Uterus (tissue), 2 donors: ENCODE results near the gene TRIM34.

Experiments
- POLR2A ChIP-seq, 2 donors: fragments of 450-650 bp; IDR thresholded peaks; one replicate each; pipeline ENCODE4 v1.6.1; 2016; ENCODE audit warnings: antibody characterized with exemption in 2 of 2, mild to moderate bottlenecking in 1 of 2, moderate library complexity in 1 of 2
- TF ChIP-seq, protein P1 (sequence below), 4 experiments: fragments of 200-600 bp in 2 of 4; fragments of 450-650 bp in 2 of 4; sonication (generic) in 2 of 4; IDR thresholded peaks; one replicate each; pipeline ENCODE4 v1.5.1; 2016 to 2019; ENCODE audit warnings: antibody characterized with exemption in 4 of 4, mild to moderate bottlenecking in 2 of 4, moderate library complexity in 1 of 4

GRCh38 chr11:5626196-5626595 lies 1.4 kb downstream of the TRIM34 start:
- TF ChIP-seq, protein P1, sequence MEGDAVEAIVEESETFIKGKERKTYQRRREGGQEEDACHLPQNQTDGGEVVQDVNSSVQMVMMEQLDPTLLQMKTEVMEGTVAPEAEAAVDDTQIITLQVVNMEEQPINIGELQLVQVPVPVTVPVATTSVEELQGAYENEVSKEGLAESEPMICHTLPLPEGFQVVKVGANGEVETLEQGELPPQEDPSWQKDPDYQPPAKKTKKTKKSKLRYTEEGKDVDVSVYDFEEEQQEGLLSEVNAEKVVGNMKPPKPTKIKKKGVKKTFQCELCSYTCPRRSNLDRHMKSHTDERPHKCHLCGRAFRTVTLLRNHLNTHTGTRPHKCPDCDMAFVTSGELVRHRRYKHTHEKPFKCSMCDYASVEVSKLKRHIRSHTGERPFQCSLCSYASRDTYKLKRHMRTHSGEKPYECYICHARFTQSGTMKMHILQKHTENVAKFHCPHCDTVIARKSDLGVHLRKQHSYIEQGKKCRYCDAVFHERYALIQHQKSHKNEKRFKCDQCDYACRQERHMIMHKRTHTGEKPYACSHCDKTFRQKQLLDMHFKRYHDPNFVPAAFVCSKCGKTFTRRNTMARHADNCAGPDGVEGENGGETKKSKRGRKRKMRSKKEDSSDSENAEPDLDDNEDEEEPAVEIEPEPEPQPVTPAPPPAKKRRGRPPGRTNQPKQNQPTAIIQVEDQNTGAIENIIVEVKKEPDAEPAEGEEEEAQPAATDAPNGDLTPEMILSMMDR (IDR thresholded peaks at IDR 0.05): no peak
- no peak for TF ChIP-seq POLR2A (IDR thresholded peaks at IDR 0.05)
